DMS79 treated with DMSO at 0.1 percent for 48 hours (cell line): Measurements from ENCODE around the gene AP4S1.
A peak's percentile ranks its signal among the peaks of the same experiment; 100 is the strongest.
"Not testable (repeated sequence)": the region's sequence is repeated elsewhere in the genome, so short reads cannot be mapped to it uniquely, and the experiment has no call there.

Source experiments
- DNase-seq: peaks from one replicate; lab custom pipeline; 2025; lab: John Stamatoyannopoulos, UW

The AP4S1 gene

GRCh38 chr14:31025367-31026076 is at the start of gene AP4S1:
AP4S1 (plus strand) TSS chr14:31025649; CDS start chr14:31066197, 40,548 bp downstream.
- DNase-seq = peak; percentile 78

GRCh38 chr14:30977752-30978151 is 47.7 kb upstream of the AP4S1 start:
- no peak for DNase-seq

- peak; percentile 26 for DNase-seq
These were observed 45.2 kb upstream of the AP4S1 start for GRCh38 chr14:30980106-30980704.

- no peak for DNase-seq
These were observed 44.5 kb upstream of the AP4S1 start for GRCh38 chr14:30980980-30981379.

- no peak for DNase-seq
These were observed 42.9 kb upstream of the AP4S1 start for GRCh38 chr14:30982533-30982932.

GRCh38 chr14:30983858-30984257 is 41.6 kb upstream of the AP4S1 start:
- DNase-seq = no peak

- DNase-seq = no peak
These were observed 39.7 kb upstream of the AP4S1 start for GRCh38 chr14:30985796-30986195.

GRCh38 chr14:30988509-30988908 is 36.9 kb upstream of the AP4S1 start:
- DNase-seq = no peak

GRCh38 chr14:30990770-30991169 is 34.7 kb upstream of the AP4S1 start:
- no peak for DNase-seq

GRCh38 chr14:30991408-30991807 is 34.0 kb upstream of the AP4S1 start:
- no peak for DNase-seq

- no peak for DNase-seq
These were observed 32.4 kb upstream of the AP4S1 start for GRCh38 chr14:30993071-30993470.

GRCh38 chr14:30994681-30995620 is 30.5 kb upstream of the AP4S1 start:
- no peak for DNase-seq

GRCh38 chr14:30995689-30996088 is 29.8 kb upstream of the AP4S1 start:
- no peak for DNase-seq

- DNase-seq = no peak
These were observed 28.4 kb upstream of the AP4S1 start for GRCh38 chr14:30996892-30997659.

- DNase-seq = no peak
These were observed 27.2 kb upstream of the AP4S1 start for GRCh38 chr14:30998100-30998706.

GRCh38 chr14:30999038-30999773 is 26.2 kb upstream of the AP4S1 start:
- DNase-seq = no peak

- no peak for DNase-seq
These were observed 24.7 kb upstream of the AP4S1 start for GRCh38 chr14:31000629-31001338.

GRCh38 chr14:31001339-31001658 is 24.1 kb upstream of the AP4S1 start:
- DNase-seq = no peak

- DNase-seq = no peak
These were observed 22.2 kb upstream of the AP4S1 start for GRCh38 chr14:31003284-31003683.

- DNase-seq = not testable (repeated sequence)
These were observed 21.4 kb upstream of the AP4S1 start for GRCh38 chr14:31004007-31004406.
